Liver (tissue), 3 donors: ENCODE measurements around the gene RUSC1.

Source experiments
- CTCF ChIP-seq: fragments of 150-350 bp; IDR thresholded peaks from 2 replicates; pipeline ENCODE4 v1.5.1; 2017; ENCODE audit warnings: improper control_type of control experiment, low read depth, low read length; ENCODE audit not compliant: missing input control
- GABPA ChIP-seq, 2 donors: IDR thresholded peaks in 1 of 2; conservative IDR thresholded peaks in 1 of 2; 2 replicates each; pipeline ENCODE4 v1.6.1; 2016; ENCODE audit warnings: antibody characterized with exemption in 2 of 2, mild to moderate bottlenecking in 1 of 2, moderate library complexity in 1 of 2
- MAX ChIP-seq: IDR thresholded peaks from 2 replicates; pipeline ENCODE4 v1.6.1; 2016; ENCODE audit warnings: antibody characterized with exemption
- RAD21 ChIP-seq, 2 donors: IDR thresholded peaks; 2 replicates each; pipeline ENCODE4 v1.6.1; 2016; ENCODE audit warnings: antibody characterized with exemption in 2 of 2, mild to moderate bottlenecking in 2 of 2
- TAF1 ChIP-seq: conservative IDR thresholded peaks from 2 replicates; pipeline ENCODE4 v1.6.1; 2016; ENCODE audit warnings: antibody characterized with exemption, mild to moderate bottlenecking
- YY1 ChIP-seq: IDR thresholded peaks from 2 replicates; pipeline ENCODE4 v1.6.1; 2016; ENCODE audit warnings: antibody characterized with exemption, mild to moderate bottlenecking
- donor health status: healthy.
- donor health status: healthy.

DNA sequence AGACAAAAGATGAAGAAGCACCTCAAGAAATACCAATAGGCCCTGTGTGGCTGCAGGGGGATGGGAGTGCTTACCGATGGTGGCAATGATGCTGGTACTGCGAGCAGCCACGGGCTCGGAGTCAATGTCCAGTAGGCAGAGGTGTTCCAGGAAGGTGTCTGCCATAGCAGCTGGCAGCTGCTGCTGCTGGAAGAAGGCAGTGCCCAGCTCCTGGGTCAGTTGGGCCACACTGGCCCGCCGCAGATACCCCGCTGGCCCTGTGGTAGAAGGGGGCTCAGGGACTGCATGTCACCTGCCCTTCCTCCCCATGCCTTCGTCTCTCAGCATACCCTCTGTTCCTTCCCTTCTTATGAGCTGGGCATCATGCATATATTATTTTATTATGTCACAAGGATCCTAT lies 20.7 kb upstream of the RUSC1 start:
- TF ChIP-seq MAX = no peak
- TF ChIP-seq RAD21 (IDR thresholded peaks at IDR 0.05) = no peak
- no peak for TF ChIP-seq YY1
- TF ChIP-seq GABPA (IDR thresholded peaks at IDR 0.05 in 1 of 2, conservative IDR thresholded peaks at IDR 0.05 in 1 of 2) = no peak
- TF ChIP-seq CTCF = no peak
- TF ChIP-seq TAF1 = no peak
